A673 (cell line): ENCODE data around the gene AFAP1. TPM values are rescaled to one million over a fixed set of nuclear protein-coding genes. Genes with fewer than 3 reads are reported as not detected.
A peak's percentile ranks its signal among the peaks of the same experiment; 100 is the strongest.

Experiments
- BruUV-seq: library from RNA; stranded (reverse); fragments of 400-500 nt; replicated peaks from 2 replicates; lab custom pipeline; 2021; lab: Mats Ljungman, UMichigan
- CTCF ChIA-PET: fragments of 300-600 bp; sonication (Branson Sonifier 250); formaldehyde crosslinking; loops from one replicate; lab custom pipeline; 2022; ENCODE audit warnings: antibody characterized with exemption; lab: Charles Lee
- POLR2A ChIA-PET: fragments of 300-600 bp; sonication (Branson Sonifier 250); formaldehyde crosslinking; loops from one replicate; lab custom pipeline; 2022; ENCODE audit warnings: antibody characterized with exemption; ENCODE audit not compliant: low non-redundant PET; lab: Charles Lee
- DNase-seq: peaks from one replicate; pipeline ENCODE4 v3.0.0-alpha.2; 2015; ENCODE audit warnings: low spot score
- H3K27ac ChIP-seq: fragments of 200-600 bp; sonication (generic); 2 replicates; pipeline ENCODE4 v1.5.1; 2016; ENCODE audit warnings: mixed run types, low read depth, mild to moderate bottlenecking, mixed read lengths, antibody characterized with exemption, low read length; ENCODE audit not compliant: poor library complexity, severe bottlenecking
- H3K27me3 ChIP-seq: fragments of 200-600 bp; sonication (generic); replicated peaks from 2 replicates; pipeline ENCODE4 v1.6.1; 2017; ENCODE audit warnings: mixed run types, low read depth, mild to moderate bottlenecking, mixed read lengths, antibody characterized with exemption, low read length; ENCODE audit not compliant: insufficient read depth, poor library complexity
- H3K36me3 ChIP-seq: fragments of 200-600 bp; sonication (generic); 2 replicates; pipeline ENCODE4 v1.6.1; 2016; ENCODE audit warnings: mixed run types, mild to moderate bottlenecking, mixed read lengths, antibody characterized with exemption, low read length; ENCODE audit not compliant: insufficient read depth, poor library complexity, severe bottlenecking
- H3K4me1 ChIP-seq: fragments of 200-600 bp; sonication (generic); 2 replicates; pipeline ENCODE4 v1.6.1; 2017; ENCODE audit warnings: mixed run types, mild to moderate bottlenecking, mixed read lengths, antibody characterized with exemption, low read length; ENCODE audit not compliant: insufficient read depth, poor library complexity, severe bottlenecking
- H3K4me3 ChIP-seq: fragments of 200-600 bp; sonication (generic); 2 replicates; pipeline ENCODE4 v1.5.1; 2016; ENCODE audit warnings: low read depth, mixed run types, mild to moderate bottlenecking, mixed read lengths, low read length; ENCODE audit not compliant: poor library complexity, severe bottlenecking
- H3K9me3 ChIP-seq: fragments of 200-600 bp; sonication (generic); 2 replicates; pipeline ENCODE4 v1.6.1; 2016; ENCODE audit warnings: mixed run types, low read depth, mild to moderate bottlenecking, mixed read lengths, antibody characterized with exemption, low read length; ENCODE audit not compliant: poor library complexity, severe bottlenecking
- EZH2 ChIP-seq: fragments of 200-600 bp; sonication (generic); IDR thresholded peaks from 2 replicates; pipeline ENCODE4 v1.6.1; 2017; ENCODE audit warnings: borderline replicate concordance, low read depth, mild to moderate bottlenecking, mixed read lengths, antibody characterized with exemption, low read length; ENCODE audit not compliant: poor library complexity, severe bottlenecking
- intact Hi-C: fragments of 100-400 bp; cut with micrococcal nuclease; formaldehyde crosslinking; loops from one replicate; pipeline ENCODE4 v1.10.0; 2022; ENCODE audit not compliant: unreplicated experiment
- total RNA-seq: library from RNA; stranded (reverse); gene quantifications from 2 replicates; pipeline ENCODE4 v1.2.3, GENCODE V29; 2021
- TF ChIP-seq, protein P1 (sequence below): fragments of 300-800, 200-600 bp; sonication (generic); conservative IDR thresholded peaks from 2 replicates; pipeline ENCODE4 v1.5.1; 2017; ENCODE audit warnings: low read depth, mild to moderate bottlenecking, antibody characterized with exemption, low read length, moderate library complexity, mixed read lengths

The AFAP1 gene
- total RNA-seq, 1 experiment from 2014 or later: 42.6 TPM

- TF ChIP-seq EZH2: no peak
- TF ChIP-seq, protein P1, sequence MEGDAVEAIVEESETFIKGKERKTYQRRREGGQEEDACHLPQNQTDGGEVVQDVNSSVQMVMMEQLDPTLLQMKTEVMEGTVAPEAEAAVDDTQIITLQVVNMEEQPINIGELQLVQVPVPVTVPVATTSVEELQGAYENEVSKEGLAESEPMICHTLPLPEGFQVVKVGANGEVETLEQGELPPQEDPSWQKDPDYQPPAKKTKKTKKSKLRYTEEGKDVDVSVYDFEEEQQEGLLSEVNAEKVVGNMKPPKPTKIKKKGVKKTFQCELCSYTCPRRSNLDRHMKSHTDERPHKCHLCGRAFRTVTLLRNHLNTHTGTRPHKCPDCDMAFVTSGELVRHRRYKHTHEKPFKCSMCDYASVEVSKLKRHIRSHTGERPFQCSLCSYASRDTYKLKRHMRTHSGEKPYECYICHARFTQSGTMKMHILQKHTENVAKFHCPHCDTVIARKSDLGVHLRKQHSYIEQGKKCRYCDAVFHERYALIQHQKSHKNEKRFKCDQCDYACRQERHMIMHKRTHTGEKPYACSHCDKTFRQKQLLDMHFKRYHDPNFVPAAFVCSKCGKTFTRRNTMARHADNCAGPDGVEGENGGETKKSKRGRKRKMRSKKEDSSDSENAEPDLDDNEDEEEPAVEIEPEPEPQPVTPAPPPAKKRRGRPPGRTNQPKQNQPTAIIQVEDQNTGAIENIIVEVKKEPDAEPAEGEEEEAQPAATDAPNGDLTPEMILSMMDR: no peak
- no peaks in the 10 kb centered on the region for H3K9me3 ChIP-seq
- DNase-seq: no peak
- no TSS peak for BruUV-seq
- H3K4me1 ChIP-seq: peaks cover 5% of the 10 kb centered on the region
- H3K27me3 ChIP-seq: no peaks in the 10 kb centered on the region
- peak overlapping the region; percentile 35 for H3K27ac ChIP-seq
- ChIA-PET CTCF (interaction anchor here (0.7 kb wide), 1 partner anchor 16 kb away, joined by 9 read pairs; no protein-coding TSS in a partner anchor), POLR2A (no interaction called here)
- intact Hi-C loops: loop anchor here (5.0 kb wide), 1 partner anchor 145 kb away; no protein-coding TSS in a partner anchor
- no peak overlapping the region for H3K4me3 ChIP-seq
- H3K36me3 ChIP-seq: peaks cover 16% of the 10 kb centered on the region
Observed at GRCh38 chr4:7842384-7843279, 97.0 kb downstream of the AFAP1 start.

GRCh38 chr4:7841894-7842293 lies 97.8 kb downstream of the AFAP1 start:
- BruUV-seq: no TSS peak
- peak overlapping the region; percentile 15 for H3K27ac ChIP-seq
- H3K27me3 ChIP-seq: no peaks in the 10 kb centered on the region
- H3K9me3 ChIP-seq: no peaks in the 10 kb centered on the region
- peaks cover 18% of the 10 kb centered on the region for H3K36me3 ChIP-seq
- no peak for TF ChIP-seq EZH2
- TF ChIP-seq, protein P1: no peak
- H3K4me1 ChIP-seq: peaks cover 5% of the 10 kb centered on the region
- intact Hi-C loops: loop anchor here (5.0 kb wide), 1 partner anchor 145 kb away; no protein-coding TSS in a partner anchor
- H3K4me3 ChIP-seq: no peak overlapping the region
- POLR2A ChIA-PET: no interaction called here
- CTCF ChIA-PET: interaction anchor here (0.7 kb wide), 1 partner anchor 15 kb away, joined by 9 read pairs; no protein-coding TSS in a partner anchor
- DNase-seq: no peak

GRCh38 chr4:7841071-7841470 lies 98.6 kb downstream of the AFAP1 start:
- TF ChIP-seq, protein P1: no peak
- no peak for TF ChIP-seq EZH2
- no peaks in the 10 kb centered on the region for H3K27me3 ChIP-seq
- intact Hi-C loops: loop anchor here (5.0 kb wide), 1 partner anchor 146 kb away; no protein-coding TSS in a partner anchor
- no peak overlapping the region for H3K27ac ChIP-seq
- peaks cover 25% of the 10 kb centered on the region for H3K36me3 ChIP-seq
- no peak for DNase-seq
- no peak overlapping the region for H3K4me3 ChIP-seq
- CTCF ChIA-PET: no interaction called here
- no TSS peak for BruUV-seq
- POLR2A ChIA-PET: no interaction called here
- H3K9me3 ChIP-seq: no peaks in the 10 kb centered on the region
- peaks cover 5% of the 10 kb centered on the region for H3K4me1 ChIP-seq
